GM10847 (cell line): ENCODE measurements around the gene GRIP1.

Experiments used
- POLR2A ChIP-seq: IDR thresholded peaks from 2 replicates; pipeline ENCODE4 v1.6.1; 2011; ENCODE audit not compliant: insufficient read length; ENCODE audit errors: extremely low read depth

The GRIP1 gene

DNA sequence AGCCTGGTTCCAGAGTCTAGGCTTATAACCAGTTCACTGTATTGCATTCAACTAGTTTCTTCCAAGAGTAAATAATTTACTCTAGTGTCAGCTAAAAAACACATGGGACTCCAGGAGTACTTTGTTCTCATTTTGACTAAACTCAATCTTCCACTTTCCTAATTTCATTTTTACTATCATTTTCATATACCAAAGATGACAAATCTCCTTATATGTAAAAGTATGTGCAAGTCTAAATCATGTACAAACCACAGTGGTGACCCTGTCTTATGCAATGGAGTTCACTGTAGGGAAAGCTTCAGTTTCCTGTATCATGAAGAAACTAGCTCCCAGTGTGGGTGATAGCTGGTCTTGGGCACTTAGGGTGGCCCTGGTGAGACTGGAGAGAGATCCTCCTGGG is 225.0 kb downstream of the GRIP1 start:
- TF ChIP-seq POLR2A, result no peak

DNA sequence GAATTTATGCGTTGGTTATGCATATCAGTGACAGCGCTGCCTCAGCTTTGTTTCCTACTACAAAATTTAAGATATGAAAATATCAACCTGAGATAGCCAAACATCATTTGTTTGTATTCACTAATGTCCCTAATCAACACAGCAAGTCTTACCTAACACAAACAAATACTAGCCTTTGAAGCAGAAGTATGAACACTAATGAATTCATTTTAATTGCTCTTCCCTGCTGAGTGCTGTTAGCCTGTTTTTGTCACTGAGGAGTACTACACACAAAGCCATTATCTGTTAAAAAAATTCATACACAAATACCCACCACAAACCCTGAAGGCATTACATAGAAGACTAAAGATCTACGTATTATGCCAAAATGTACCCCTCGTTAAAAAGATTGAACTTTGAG is 225.8 kb downstream of the GRIP1 start:
- no peak for TF ChIP-seq POLR2A

DNA sequence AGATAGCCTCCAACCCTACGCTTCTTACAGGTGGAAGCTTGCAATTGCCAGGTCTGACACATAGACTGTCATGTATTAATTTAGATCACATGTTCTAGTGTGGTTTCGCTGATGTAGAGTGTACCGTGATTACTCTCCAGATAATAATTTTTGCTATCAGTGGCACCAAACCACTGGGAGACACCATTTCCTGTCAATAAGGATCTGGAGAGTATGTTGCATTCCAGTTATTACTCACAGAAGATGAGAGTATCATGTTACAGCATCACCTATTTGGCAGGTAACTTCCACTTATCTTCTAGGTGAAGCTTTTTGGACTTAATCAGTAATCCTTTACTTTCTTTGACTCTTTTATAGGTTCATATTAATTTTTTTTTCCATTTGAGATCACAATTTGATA is 229.3 kb downstream of the GRIP1 start:
- no peak for TF ChIP-seq POLR2A

- no peak for TF ChIP-seq POLR2A
Observed at GRCh38 chr12:66447643-66448042, 231.2 kb downstream of the GRIP1 start.

DNA sequence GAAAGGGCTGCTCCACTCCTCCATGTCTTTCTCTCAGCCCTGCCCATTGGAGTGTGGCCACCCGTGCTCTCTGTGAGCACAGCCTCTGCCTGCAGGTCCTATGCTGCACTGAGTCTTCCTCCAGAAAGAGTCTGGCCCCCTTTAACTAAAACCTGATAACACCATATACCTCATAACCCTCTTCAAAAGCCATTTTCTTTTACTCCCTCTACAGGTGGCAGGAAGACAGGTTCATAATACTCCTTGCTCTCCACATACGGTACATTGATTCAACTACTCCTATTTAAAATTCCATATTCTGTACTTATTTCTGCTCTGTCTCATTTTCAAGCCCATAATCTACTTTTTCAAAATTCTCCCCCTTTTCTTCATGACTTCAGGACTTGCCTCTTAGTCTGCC is 232.6 kb downstream of the GRIP1 start:
- no peak for TF ChIP-seq POLR2A

DNA sequence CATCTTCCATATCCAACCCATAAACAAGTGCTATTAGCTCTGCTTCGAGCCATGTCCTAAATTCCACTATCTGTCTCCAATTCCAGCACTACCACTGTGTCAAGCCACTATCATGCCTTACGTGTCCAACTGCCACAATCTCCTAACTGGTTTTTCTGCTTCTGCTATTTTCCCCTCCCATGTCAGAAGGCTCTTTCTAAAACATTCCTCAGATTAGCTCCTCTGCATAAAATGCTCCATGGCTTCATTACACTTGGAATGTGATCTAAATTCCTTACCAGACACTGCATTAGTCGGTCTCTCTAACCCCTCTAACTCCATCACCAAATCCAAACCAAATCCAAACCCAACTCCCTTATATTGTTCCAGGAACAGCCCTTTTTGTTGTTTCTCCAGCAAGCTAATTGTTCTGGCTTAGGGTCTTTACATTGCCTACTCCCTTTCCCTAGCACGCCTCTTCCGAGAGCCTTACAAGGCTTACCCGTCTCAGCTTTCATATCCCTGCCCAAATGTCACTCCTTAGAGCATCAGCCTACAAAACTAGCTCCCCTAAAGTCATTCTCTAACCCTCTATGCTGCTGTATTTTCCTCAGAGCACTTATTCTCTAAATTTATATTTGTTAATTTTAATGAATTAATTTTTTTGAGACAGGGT is 236.8 kb downstream of the GRIP1 start:
- TF ChIP-seq POLR2A, result no peak

DNA sequence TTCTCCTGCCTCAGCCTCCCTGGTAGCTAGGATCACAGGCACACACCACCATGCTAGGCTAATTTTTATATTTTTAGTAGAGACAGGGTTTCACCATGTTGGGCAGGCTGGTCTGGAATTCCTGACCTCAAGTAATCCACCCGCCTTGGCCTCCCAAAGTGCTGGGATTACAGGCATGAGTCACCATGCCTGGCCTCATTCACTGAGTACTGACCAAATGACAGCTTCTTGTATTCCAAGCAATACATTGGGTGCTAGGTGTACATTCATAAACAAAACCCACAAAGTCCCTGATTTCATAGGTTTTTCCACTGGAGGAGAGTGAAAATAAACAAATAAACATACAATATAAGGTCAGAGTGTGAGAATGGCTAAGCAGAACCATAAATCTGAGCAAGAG is 240.3 kb downstream of the GRIP1 start:
- TF ChIP-seq POLR2A, result no peak

DNA sequence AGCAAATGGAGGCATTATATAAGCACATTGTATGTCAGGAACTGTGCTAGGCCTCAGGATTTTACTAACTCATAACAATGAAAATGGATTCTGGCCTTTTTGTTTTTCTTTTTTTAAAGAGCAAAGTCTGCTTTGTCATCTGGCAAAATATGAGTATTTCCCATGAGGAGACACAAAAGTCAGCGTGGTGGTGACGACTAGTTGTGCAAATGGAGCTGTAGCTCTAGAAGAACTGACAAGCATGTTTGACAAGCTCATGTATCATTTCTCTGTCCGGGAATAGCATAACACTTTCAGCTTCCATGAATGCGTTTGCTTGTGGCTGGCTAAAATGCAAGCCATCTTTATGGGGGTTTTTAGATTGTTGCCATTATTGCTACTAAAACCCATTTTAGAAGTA is 248.8 kb downstream of the GRIP1 start:
- no peak for TF ChIP-seq POLR2A

GRCh38 chr12:66428870-66429269 is 250.0 kb downstream of the GRIP1 start:
- no peak for TF ChIP-seq POLR2A

- TF ChIP-seq POLR2A, result no peak
Observed at GRCh38 chr12:66428261-66428660, 250.6 kb downstream of the GRIP1 start.

DNA sequence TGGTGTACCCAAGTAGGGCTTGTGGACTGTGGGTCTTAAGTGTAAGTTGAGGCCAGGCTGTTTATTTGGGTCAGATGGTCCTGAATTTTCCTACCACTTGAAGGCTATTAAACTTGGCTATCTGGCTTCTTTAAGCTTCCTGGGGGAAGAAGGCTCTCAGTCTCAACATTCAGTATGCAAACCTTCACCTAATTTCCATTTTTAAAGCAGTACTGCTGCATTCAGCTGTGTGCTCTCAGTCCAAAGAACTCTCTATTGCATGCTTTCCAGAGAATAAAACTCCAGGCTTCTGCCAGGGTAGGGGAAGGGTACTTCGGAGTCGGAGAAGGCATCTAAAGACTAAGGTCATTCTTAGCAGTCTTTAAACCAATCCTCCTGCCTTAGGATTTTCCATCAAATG is 252.2 kb downstream of the GRIP1 start:
- TF ChIP-seq POLR2A, result no peak

DNA sequence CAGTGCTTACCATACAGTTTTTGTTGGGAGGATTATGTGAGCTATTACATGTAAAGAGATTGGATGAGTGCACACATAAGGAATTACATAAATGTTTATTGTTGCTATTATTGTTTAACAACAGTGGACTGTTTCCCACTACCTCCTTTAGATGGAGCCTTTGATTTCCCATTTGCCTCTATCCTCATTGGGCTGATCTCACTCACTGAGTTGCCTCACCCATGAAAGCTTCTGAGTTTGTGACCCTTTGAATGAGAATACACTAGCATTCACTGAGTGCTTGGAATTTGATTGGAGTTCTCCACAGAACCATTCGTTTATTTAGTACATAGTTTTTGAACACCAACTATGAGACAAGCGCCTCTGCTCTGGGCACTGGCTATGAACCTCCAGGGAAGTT is 255.6 kb downstream of the GRIP1 start:
- TF ChIP-seq POLR2A, result no peak

GRCh38 chr12:66418908-66419307 is 260.0 kb downstream of the GRIP1 start:
- no peak for TF ChIP-seq POLR2A

- no peak for TF ChIP-seq POLR2A
Observed at GRCh38 chr12:66417217-66417616, 261.7 kb downstream of the GRIP1 start.

DNA sequence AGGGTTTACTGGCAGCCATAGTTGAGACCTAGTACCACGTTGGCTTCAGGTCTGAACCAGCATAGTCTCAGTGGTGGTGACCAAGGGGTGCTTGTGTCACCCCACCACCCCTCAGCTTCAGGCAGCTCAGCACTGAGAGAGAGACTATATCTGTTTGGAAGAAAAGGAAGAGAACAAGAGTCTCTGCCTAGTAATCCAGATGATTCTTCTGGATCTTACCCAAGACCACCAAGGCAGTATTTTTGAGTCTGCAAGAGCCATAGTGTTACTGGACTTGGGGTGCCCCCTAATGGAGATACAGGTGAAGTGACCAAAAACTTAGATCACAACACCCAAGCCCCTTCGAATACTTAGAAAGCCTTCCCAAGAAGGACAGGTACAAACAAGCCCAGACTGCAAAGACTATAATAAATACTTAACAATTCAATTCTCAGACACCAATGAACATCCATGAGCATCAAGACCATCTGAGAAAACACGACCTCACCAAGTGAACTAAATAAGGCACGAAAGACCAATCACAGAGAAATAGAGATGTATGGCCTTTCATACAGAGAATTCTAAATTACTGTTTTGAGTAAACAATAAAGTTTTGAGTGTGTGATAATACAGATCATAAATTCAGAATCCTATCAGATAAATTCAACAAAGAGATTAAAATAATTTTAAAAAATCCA is 269.5 kb downstream of the GRIP1 start:
- no peak for TF ChIP-seq POLR2A

DNA sequence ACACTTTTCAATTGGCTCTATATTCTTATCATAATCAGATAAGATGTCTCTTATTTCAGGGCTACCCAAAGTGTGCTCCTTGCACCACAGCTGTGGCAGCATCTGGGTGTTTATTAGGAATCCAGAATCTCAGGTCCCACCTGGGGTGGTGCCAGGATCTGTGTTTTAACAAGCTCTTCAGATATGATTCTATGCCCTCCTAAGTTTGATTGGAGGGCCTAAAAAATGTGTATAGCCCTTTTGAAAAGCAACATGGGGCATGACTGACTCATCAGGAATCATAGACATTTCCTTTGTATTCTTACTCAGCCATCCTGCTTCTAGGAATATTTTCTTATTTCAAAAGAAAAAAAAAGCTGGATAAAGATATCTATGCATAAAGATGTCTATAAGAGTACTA is 273.5 kb downstream of the GRIP1 start:
- no peak for TF ChIP-seq POLR2A

DNA sequence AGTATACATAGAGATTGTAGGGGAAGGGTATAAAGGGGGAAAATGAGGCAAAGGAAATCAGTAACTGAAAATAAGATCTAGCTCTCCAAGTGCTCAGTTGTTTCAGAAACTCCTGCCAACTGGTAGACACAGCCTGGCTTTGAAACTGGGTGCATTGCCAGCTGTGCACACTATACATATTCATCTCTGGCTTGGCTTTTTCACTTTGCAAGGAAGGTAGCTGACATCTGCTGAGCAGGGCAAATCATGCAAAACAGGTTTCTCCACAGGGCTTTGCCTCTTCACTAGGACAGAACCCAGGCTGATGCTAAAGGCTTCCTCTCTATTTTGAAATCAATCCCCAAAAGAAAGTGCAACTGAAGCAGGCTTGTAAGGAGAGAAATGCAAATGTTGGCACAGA is 275.1 kb downstream of the GRIP1 start:
- no peak for TF ChIP-seq POLR2A
